Peyer's patch (tissue), 4 donors: ENCODE data around the gene MYOF. TPM values are rescaled to one million over a fixed set of nuclear protein-coding genes. Genes with fewer than 3 reads are reported as not detected.

Experiments used
- DNase-seq, 3 donors: peaks; one replicate each; pipeline ENCODE4 v3.0.0-alpha.2; 2017 to 2019
- H3K27ac ChIP-seq, 4 donors: fragments of 200-600 bp; sonication (generic); one replicate each; pipeline ENCODE4 v1.5.1; 2016 to 2019
- H3K27me3 ChIP-seq, 2 donors: fragments of 200-600 bp; sonication (generic); one replicate each; pipeline ENCODE4 v1.5.1; 2019
- H3K36me3 ChIP-seq, 3 donors: fragments of 200-600 bp; sonication (generic); one replicate each; pipeline ENCODE4 v1.5.1; 2016 to 2019
- H3K4me1 ChIP-seq, 4 donors: fragments of 200-600 bp; sonication (generic); one replicate each; pipeline ENCODE4 v1.5.1; 2016 to 2019
- H3K4me3 ChIP-seq, 4 donors: fragments of 200-600 bp; sonication (generic); 1 replicate in 3 of 4; 2 replicates in 1 of 4; pipeline ENCODE4 v1.5.1; 2016 to 2019; ENCODE audit warnings: mild to moderate bottlenecking in 1 of 4
- H3K9me3 ChIP-seq, 4 donors: fragments of 200-600 bp; sonication (generic); one replicate each; pipeline ENCODE4 v1.5.1; 2016 to 2019; ENCODE audit warnings: mild to moderate bottlenecking in 1 of 4
- POLR2A ChIP-seq, 2 donors: fragments of 450-650 bp; IDR thresholded peaks; one replicate each; pipeline ENCODE4 v1.5.1; 2017; ENCODE audit warnings: antibody characterized with exemption in 2 of 2, mild to moderate bottlenecking in 2 of 2, moderate library complexity in 2 of 2
- total RNA-seq, 4 donors: library from RNA; depleted of rRNA; stranded (reverse); fragments of >200 nt; gene quantifications; one replicate each; pipeline ENCODE4 v1.1.0, GENCODE V29; 2016
- TF ChIP-seq, protein P1 (sequence below), 6 experiments: fragments of 450-650 bp in 4 of 6; fragments of 200-600 bp in 2 of 6; sonication (generic) in 1 of 6; IDR thresholded peaks; one replicate each; pipeline ENCODE4 v1.5.1; 2017 to 2019; ENCODE audit warnings: antibody characterized with exemption in 6 of 6, mild to moderate bottlenecking in 3 of 6, moderate library complexity in 1 of 6

MYOF gene
- total RNA-seq, 4 donors from 2014 or later = 15.1 to 52.8 (median 24.4) TPM

DNA sequence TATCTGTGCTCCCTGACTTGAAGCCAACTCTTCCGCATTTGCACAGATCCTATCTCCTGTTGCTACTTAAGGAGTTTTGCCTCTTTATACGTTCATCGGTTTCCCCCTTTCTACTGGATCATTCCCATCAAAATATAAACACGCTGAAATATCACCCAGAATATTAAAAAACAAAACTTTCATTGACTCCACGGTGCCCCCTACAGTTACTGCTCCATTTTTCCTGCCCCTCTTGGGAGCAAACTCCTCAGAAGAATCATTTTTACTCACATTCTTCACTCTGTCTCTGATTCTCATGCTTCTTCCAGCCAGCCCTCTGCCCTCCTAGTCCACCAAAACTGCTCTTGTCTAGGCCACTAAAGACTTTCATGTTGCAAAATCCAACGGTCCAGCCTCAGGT is 66.4 kb downstream of the MYOF start:
- Histone ChIP-seq H3K27ac (no peak overlapping the region), H3K9me3 (no peaks in the 10 kb centered on the region), H3K27me3 (no peaks in the 10 kb centered on the region), H3K36me3 (no peaks in the 10 kb centered on the region), H3K4me1 (peaks cover 0 to 13% (median 4%) of the 10 kb centered on the region in 4 donors), H3K4me3 (no peak overlapping the region)
- TF ChIP-seq, protein P1, sequence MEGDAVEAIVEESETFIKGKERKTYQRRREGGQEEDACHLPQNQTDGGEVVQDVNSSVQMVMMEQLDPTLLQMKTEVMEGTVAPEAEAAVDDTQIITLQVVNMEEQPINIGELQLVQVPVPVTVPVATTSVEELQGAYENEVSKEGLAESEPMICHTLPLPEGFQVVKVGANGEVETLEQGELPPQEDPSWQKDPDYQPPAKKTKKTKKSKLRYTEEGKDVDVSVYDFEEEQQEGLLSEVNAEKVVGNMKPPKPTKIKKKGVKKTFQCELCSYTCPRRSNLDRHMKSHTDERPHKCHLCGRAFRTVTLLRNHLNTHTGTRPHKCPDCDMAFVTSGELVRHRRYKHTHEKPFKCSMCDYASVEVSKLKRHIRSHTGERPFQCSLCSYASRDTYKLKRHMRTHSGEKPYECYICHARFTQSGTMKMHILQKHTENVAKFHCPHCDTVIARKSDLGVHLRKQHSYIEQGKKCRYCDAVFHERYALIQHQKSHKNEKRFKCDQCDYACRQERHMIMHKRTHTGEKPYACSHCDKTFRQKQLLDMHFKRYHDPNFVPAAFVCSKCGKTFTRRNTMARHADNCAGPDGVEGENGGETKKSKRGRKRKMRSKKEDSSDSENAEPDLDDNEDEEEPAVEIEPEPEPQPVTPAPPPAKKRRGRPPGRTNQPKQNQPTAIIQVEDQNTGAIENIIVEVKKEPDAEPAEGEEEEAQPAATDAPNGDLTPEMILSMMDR (IDR thresholded peaks at IDR 0.05) = no peak
- TF ChIP-seq POLR2A (IDR thresholded peaks at IDR 0.05) = no peak
- no peak for DNase-seq

DNA sequence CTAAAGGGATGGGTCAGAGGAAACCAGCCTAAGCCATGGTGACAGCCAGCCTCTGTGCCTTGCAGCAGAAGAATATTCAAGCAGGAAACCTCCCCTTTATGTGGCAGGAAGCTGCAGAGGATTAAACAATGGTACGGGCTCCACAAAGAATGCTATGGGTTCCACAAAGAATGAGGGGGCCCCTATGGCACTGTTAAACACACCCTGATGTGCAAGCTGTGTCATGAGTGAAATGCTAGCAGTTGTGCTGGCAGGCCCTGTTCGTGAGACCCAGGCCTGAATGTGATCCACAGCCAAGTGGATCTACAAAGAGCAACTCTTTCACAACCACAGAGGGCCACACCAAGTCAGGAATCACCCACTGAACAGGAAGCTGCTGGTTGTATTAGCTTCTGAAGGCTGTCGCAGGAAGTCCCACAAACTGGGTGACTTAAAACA is 68.9 kb downstream of the MYOF start:
- peak in 1 of 3 donors; percentile 55 for DNase-seq

DNA sequence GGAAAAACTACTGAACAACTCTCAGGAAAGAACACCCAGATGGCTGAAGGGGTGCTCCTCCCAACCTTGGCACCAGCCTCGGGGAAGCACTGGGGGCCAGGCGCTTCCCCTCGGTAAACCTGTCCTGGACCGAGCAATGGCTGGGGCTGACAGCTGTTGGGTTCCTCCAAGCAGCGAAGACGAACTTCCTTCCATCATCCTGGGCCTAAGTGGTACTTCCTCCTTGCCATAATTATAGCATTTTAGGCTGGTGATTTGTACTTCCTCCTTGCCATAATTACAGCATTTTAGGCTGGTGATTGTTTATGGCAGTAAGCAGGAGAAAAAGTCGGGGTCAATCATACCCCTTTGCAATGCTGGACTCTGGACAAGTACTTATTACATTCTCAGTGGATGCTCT is 69.3 kb downstream of the MYOF start:
- H3K9me3 ChIP-seq = no peaks in the 10 kb centered on the region
- peaks cover 0 to 5% (median 0%) of the 10 kb centered on the region in 3 donors for H3K36me3 ChIP-seq
- peaks cover 0 to 9% (median 2%) of the 10 kb centered on the region in 4 donors for H3K4me1 ChIP-seq
- no peak overlapping the region for H3K4me3 ChIP-seq
- no peak for DNase-seq
- no peaks in the 10 kb centered on the region for H3K27me3 ChIP-seq
- peak overlapping the region in 2 of 4 donors; percentile 9 to 40 for H3K27ac ChIP-seq
- TF ChIP-seq POLR2A (IDR thresholded peaks at IDR 0.05) = no peak
- TF ChIP-seq, protein P1 (IDR thresholded peaks at IDR 0.05) = no peak

More for the DNA sequence above, 68.9 kb downstream of the MYOF start:
- Histone ChIP-seq H3K27me3 (no peaks in the 10 kb centered on the region), H3K36me3 (peaks cover 0 to under 1% (median 0%) of the 10 kb centered on the region in 3 donors), H3K27ac (peak overlapping the region in 2 of 4 donors; percentile 9 to 40), H3K9me3 (no peaks in the 10 kb centered on the region), H3K4me3 (no peak overlapping the region), H3K4me1 (peaks cover 0 to 9% (median 2%) of the 10 kb centered on the region in 4 donors)
- TF ChIP-seq, protein P1 (IDR thresholded peaks at IDR 0.05) = no peak
- TF ChIP-seq POLR2A (IDR thresholded peaks at IDR 0.05) = no peak

DNA sequence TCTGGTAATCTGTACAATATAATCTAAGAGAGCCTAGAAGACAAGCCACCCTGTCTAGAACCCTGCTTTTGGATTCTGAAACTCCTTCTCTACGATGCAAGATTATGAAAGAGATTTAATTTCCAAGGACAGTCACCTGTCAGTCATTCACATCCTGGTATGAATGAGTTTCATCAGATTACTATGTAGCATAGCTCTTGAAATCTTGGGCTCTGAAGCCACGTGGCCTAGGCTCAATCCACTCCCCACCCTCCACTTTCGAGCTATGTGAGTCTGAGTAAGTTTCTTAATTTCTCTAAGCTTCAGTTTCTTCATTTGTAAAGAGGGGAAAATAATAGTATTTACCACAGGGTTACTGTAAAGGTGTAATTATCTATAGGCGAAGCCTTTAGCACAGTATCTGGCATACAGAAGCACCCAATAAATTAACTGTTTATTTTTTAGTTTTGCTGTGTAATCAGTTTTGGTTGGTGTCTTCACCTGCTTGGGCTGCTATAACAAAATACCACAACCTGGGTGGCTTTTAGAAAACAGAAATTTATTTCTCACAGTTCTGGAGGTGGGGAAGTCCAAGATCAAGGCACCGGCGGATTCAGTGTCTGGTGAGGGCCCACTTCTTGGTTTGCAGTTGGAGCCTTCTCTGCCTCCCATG is 71.3 kb downstream of the MYOF start:
- TF ChIP-seq POLR2A (IDR thresholded peaks at IDR 0.05) = no peak
- TF ChIP-seq, protein P1 (IDR thresholded peaks at IDR 0.05) = no peak
- no peak overlapping the region for H3K4me3 ChIP-seq
- no peaks in the 10 kb centered on the region for H3K27me3 ChIP-seq
- H3K36me3 ChIP-seq = peaks cover 0 to 6% (median 0%) of the 10 kb centered on the region in 3 donors
- no peak for DNase-seq
- peaks cover 0 to 9% (median 2%) of the 10 kb centered on the region in 4 donors for H3K4me1 ChIP-seq
- H3K27ac ChIP-seq = no peak overlapping the region
- H3K9me3 ChIP-seq = no peaks in the 10 kb centered on the region

DNA sequence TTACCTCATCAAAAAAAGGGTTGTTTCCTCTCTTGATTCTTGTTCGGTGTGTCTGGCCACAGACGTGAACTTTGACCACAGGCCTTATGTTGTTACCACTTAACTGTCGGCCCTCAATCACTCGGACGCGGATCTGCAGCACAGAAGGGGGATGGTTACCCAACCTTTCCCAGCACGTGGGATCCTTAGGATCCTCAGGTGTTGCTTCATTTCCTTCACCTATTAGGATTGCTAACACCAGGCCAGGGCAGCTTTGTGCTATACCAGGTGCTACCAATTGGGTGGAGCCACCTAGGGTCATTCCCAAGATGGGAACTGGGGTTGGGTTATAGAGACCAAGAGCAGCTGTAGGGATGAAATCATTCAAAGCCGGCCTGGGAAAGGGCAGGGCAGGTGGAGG is 73.4 kb downstream of the MYOF start:
- H3K27ac ChIP-seq = no peak overlapping the region
- no peaks in the 10 kb centered on the region for H3K9me3 ChIP-seq
- no peaks in the 10 kb centered on the region for H3K27me3 ChIP-seq
- peaks cover 0 to 6% (median 0%) of the 10 kb centered on the region in 3 donors for H3K36me3 ChIP-seq
- no peak for DNase-seq
- H3K4me3 ChIP-seq = no peak overlapping the region
- TF ChIP-seq, protein P1 (IDR thresholded peaks at IDR 0.05) = no peak
- no peak for TF ChIP-seq POLR2A (IDR thresholded peaks at IDR 0.05)
- peaks cover 0 to 9% (median 2%) of the 10 kb centered on the region in 4 donors for H3K4me1 ChIP-seq
